ENCODE data around the gene FAM184A. TPM values are rescaled to one million over a fixed set of nuclear protein-coding genes. Genes with fewer than 3 reads are reported as not detected.

Gene FAM184A
- 8.3 and 18.6 TPM in 2 replicates for total RNA-seq (2014; rRNA removed; shearing (Covaris generic))
- 10.6 and 13.7 TPM in 2 replicates for polyA plus RNA-seq (2016; fragmentation: Nextera tagmentation; extraction: Ambion mirVana)
- long read RNA-seq, partial matches to known transcripts: 6 of 6 reads
- long read RNA-seq, other reads (novel, unspliced or antisense): 0 of 6 reads

- DNase-seq (ENCODE audit: low spot score) (peak; percentile 80), ATAC-seq (peak; percentile 82)
- peaks cover 38% of the 10 kb centered on the region for H3K27me3 ChIP-seq (ENCODE audit: insufficient read depth)
- Mint-ChIP-seq H3K27me3 (ENCODE audit: insufficient read depth, low read depth, poor library complexity) (peaks cover 18% of the 10 kb centered on the region), H3K4me1 (peaks cover 24% of the 10 kb centered on the region), H3K9me3 (peaks cover 31% of the 10 kb centered on the region), H3K36me3 (ENCODE audit: low read depth) (peaks cover 25% of the 10 kb centered on the region), H3K4me3 (peak within 1 kb of the TSS; percentile 93), H3K27ac (peak within 1 kb of the TSS; percentile 85; the same call in 1 of the 2 replicates)
- H2AFZ ChIP-seq: peak within 1 kb of the TSS; percentile 96
- H3K4me1 ChIP-seq (ENCODE audit: insufficient read depth): peaks cover 10% of the 10 kb centered on the region
- peak within 1 kb of the TSS; percentile 69 for H3K4me3 ChIP-seq
- H4K20me1 ChIP-seq (replicated peaks; ENCODE audit: insufficient read depth): 0 out of 2 replicates have a peak, but pooled peaks cover 5% of the 10 kb centered on the region
- no peak within 1 kb of the TSS for H3K27ac ChIP-seq (ENCODE audit: low read depth)
- peaks cover 5% of the 10 kb centered on the region for H3K36me3 ChIP-seq (ENCODE audit: insufficient read depth)
- peak within 1 kb of the TSS; percentile 94 for H3K4me2 ChIP-seq
- H3F3A ChIP-seq (replicated peaks; ENCODE audit: low read depth): peaks cover 7% of the 10 kb centered on the region; the same call in 1 of the 2 replicates
- H3K79me2 ChIP-seq (replicated peaks; ENCODE audit: insufficient read depth): 0 out of 2 replicates have a peak, but pooled peaks cover 3% of the 10 kb centered on the region
- H3K9me2 ChIP-seq (ENCODE audit: insufficient read depth): no peaks in the 10 kb centered on the region
- TF ChIP-seq CREB1 (CRISPR knock-in tag; IDR thresholded peaks at IDR 0.05; ENCODE audit: low read depth) (peak; percentile 57; the same call in 1 of the 2 replicates), EZH2 (IDR thresholded peaks at IDR 0.05; ENCODE audit: low read depth, unreplicated experiment) (no peak), POLR2AphosphoS5 (IDR thresholded peaks at IDR 0.05; ENCODE audit: low read depth) (peak; percentile 50), ZNF114 (CRISPR knock-in tag; IDR thresholded peaks at IDR 0.05) (no peak), CTCF (conservative IDR thresholded peaks at IDR 0.05; ENCODE audit: low read depth in 2 of 2) (peak in 1 of 2 experiments; percentile 48; a peak in 3 of 4 replicates), EZH2phosphoT487 (IDR thresholded peaks at IDR 0.05; ENCODE audit: unreplicated experiment) (no peak), NANOG (IDR thresholded peaks at IDR 0.05; ENCODE audit: borderline replicate concordance) (no peak), REST (IDR thresholded peaks at IDR 0.05; ENCODE audit: unreplicated experiment) (no peak)
Observed at GRCh38 chr6:119078376-119079282, at the start of gene FAM184A. FAM184A (minus strand) TSS chr6:119078664; CDS start chr6:119078299, 365 bp downstream.

Data from GM23338 (cell line).